AG10803 (cell line): ENCODE results near the gene PNMA8C.
"Not testable (repeated sequence)": the region's sequence is repeated elsewhere in the genome, so short reads cannot be mapped to it uniquely, and the experiment has no call there.

ENCODE experiments used
- DNase-seq: peaks from one replicate; pipeline ENCODE4 v3.0.0; 2010; ENCODE audit warnings: low read depth
- H3K4me3 ChIP-seq: 2 replicates; pipeline ENCODE4 v1.5.1; 2011; ENCODE audit warnings: mild to moderate bottlenecking, low read length, control low read depth
- TF ChIP-seq, protein P1 (sequence below): conservative IDR thresholded peaks from 2 replicates; pipeline ENCODE4 v1.5.1; 2011; ENCODE audit warnings: mild to moderate bottlenecking, low read length, control low read depth, inconsistent platforms

The PNMA8C gene

DNA sequence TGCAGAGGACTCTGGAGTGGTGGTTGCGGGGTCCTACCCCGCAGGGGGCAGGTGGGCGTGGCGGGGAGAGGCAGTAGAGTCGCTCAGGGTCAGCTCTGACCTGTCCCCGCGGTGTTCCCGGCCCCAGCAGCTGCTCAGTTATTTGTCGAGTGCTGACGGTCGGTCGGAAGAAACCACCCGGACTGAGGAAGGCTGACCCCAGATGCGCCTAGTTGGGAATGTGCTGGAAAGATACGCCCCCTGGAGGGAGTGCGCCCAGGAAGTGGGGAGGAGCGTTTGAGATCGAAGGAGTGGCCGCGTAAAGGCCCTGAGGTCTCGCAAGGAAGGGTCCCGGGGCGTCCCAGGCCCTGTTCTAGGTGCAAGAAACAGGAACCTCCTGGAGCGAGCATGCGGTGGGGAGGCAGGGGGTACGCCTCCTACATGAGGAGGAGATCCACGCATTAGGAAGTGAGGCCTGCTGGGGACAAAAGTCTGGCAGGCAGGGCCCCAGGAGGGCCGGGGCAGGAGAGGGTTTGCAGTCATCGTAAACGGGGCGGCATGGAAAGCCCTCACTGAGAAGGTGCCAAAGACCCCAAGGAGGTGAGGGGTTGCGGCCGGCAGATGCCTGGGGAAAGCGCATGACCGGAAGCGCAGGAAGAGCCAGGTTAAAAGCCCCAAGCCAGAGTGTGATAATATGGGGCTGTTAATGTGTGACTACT, 24.5 kb downstream of the PNMA8C start:
- peak overlapping the region; percentile 53 for H3K4me3 ChIP-seq
- TF ChIP-seq, protein P1, sequence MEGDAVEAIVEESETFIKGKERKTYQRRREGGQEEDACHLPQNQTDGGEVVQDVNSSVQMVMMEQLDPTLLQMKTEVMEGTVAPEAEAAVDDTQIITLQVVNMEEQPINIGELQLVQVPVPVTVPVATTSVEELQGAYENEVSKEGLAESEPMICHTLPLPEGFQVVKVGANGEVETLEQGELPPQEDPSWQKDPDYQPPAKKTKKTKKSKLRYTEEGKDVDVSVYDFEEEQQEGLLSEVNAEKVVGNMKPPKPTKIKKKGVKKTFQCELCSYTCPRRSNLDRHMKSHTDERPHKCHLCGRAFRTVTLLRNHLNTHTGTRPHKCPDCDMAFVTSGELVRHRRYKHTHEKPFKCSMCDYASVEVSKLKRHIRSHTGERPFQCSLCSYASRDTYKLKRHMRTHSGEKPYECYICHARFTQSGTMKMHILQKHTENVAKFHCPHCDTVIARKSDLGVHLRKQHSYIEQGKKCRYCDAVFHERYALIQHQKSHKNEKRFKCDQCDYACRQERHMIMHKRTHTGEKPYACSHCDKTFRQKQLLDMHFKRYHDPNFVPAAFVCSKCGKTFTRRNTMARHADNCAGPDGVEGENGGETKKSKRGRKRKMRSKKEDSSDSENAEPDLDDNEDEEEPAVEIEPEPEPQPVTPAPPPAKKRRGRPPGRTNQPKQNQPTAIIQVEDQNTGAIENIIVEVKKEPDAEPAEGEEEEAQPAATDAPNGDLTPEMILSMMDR, result peak; percentile 49
- DNase-seq, result peak; percentile 48

DNA sequence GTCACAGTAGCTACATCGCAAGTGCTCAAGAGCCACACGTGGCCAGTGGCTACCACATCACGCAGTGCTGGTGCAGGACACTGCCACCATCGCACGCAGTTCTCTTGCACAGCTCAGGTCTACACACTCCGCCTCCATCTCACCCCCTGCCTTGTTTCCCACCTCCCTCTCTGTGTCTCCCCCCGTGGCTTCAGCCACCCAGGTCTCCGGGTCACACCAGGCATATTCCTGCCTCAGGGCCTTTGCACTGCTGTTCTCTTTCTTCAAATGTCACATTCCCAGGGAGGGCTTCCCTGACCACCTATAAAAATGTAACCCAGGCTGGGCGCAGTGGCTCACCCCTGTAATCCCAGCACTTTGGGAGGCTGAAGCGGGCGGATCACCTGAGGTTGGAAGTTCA, 26.0 kb downstream of the PNMA8C start:
- DNase-seq, result no peak
- TF ChIP-seq, protein P1, result no peak
- H3K4me3 ChIP-seq, result no peak overlapping the region

DNA sequence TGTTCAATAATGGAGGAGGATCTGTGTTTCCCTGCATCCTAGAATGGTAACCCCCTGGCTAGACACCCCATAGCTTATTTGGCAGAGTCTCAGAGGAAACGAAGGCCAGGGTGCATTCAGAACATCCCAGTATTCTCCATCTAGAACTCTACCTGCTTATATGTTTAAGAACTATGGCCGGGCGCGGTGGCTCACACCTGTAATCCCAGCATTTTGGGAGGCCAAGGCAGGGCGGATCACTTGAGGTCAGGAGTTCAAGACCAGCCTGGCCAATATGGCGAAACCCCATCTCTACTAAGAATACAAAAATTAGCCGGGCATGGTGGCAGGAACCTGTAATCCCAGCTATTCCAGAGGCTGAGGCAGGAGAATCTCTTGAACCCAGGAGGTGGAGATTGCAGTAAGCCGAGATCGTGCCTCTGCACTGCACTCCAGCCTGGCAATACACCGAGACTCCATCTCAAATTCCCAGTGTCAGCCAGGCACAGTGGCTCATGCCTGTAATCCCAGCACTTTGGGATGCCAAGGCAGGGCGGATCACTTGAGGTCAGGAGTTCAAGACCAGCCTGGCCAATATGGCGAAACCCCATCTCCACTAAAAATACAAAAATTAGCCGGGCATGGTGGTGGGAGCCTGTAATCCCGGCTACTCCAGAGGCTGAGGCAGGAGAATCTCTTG, 30.8 kb downstream of the PNMA8C start:
- not testable (repeated sequence) for H3K4me3 ChIP-seq, DNase-seq

DNA sequence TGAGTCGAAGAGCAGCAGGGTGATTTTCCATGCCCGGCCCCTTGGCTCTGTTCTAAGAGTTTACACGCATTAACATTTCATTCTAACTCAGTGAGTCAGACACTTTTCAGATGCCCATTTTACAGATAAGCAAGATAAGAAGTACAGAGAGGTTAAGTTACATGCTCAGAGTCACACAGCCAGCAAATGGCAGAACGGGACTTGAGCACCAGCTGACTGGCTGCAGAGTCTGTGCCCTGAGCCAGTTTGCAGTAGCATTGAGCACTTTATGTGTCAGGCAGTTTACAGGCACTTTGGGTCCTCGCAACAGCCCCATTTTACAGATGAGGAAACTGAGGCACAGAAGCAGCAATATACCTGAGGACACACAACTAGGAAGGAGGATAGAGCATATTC, 34.3 kb downstream of the PNMA8C start:
- TF ChIP-seq, protein P1, result no peak
- no peak overlapping the region for H3K4me3 ChIP-seq
- no peak for DNase-seq

DNA sequence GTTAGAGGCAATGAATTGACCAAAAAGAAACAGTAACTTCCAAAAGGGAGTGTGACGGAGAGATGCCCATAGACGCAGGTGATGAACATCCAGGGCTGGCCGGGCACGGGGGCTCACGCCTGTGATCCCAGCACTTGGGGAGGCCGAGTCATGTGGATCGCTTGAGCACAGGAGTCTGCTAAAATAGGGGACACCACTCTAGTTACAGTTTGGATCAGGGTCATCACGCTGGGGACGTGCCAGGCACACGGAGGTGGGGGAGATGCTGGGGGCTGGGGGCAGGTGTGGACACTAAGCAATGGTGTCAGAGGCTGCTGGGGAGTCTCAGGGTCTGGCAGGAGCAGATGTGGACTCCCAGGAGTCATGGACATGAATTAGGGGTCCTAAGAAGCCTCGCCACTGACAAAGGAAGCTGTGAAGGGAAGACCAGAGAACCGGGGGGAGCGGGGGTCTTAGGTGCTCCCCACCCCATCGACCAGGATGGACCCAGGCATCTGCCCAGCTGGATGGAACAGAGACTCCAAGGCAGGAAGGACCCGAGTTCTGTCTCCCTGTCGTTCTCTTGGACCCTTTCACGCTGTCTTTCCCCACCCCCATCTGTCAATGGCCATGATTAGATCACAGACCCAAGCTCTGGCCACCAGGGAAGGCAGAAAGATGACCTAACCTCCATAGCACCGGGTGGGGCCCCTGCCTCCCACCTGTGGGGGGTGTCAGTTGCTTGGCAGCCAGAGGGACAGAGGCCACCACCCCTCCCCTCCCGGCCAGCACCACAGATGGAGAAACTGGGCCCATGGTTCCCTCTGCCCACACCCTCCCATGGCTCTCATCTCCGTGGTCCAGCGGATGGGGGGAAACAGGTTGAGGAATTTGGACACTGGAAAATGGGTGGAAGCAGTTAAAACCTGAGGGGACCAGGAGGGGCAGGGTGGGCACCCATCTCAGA, 35.0 kb downstream of the PNMA8C start:
- no peak for DNase-seq
- no peak overlapping the region for H3K4me3 ChIP-seq
- TF ChIP-seq, protein P1, result no peak

DNA sequence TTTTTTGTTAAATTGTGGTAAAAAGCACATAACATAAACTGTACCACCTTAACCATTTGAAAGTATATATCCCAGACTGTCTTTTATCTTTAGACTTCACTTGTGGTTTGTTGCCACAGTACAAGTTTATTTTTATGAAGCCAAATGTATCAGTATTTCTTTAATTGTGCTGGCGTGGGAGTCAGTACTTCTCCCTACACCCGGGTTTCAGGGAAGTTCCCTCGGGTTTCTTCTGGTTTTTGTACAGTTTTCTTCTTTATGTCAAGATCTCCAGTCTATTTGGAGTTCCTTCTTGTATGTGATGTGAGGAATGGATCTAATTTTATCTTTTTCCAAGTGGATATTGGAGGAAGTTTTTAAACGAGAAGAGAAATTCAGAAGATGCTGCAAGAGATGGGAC, 35.9 kb downstream of the PNMA8C start:
- TF ChIP-seq, protein P1, result no peak
- H3K4me3 ChIP-seq, result no peak overlapping the region
- DNase-seq, result no peak

DNA sequence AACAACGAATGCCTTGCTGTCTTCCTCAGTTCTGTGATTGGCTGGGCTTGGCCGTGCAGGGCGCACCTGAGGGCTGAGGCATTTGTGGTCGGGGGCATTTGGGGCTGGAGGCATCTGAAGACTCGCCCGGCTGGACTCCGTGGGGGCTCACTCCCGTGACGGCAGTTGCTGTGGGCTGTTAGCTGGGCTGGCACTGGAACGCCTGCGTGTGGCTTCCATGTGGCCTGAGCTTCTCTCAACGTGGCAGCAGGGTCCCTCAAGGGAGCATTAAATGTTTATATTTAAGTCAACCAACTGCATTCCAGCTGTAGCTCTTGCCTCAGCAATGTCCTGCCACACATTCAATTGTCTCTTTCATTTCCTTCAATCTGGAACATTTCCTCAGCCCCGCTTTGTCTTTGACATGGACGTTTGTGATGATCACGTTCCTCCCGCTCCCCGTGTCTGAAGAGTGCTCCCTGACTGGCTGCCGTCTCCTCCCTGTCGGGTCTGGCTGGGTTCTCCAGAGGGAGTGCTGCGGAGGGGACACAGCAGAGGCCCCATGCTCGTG, 36.4 kb downstream of the PNMA8C start:
- TF ChIP-seq, protein P1, result no peak
- H3K4me3 ChIP-seq, result no peak overlapping the region
- peak; percentile 89 for DNase-seq
